GM12865 (cell line): ENCODE results near the gene MRC1.

ENCODE experiments used
- DNase-seq: peaks from one replicate; pipeline ENCODE4 v3.0.0; 2010; ENCODE audit warnings: low read depth
- H3K4me3 ChIP-seq: 2 replicates; pipeline ENCODE4 v1.5.1; 2011; ENCODE audit warnings: mild to moderate bottlenecking, low read depth, low read length, control low read depth
- CTCF ChIP-seq: IDR thresholded peaks from 2 replicates; pipeline ENCODE4 v1.5.1; 2011; ENCODE audit warnings: low read length, control low read depth, low read depth, inconsistent platforms; ENCODE audit not compliant: insufficient read depth; ENCODE audit errors: missing control alignments

The MRC1 gene

GRCh38 chr10:17954861-17955260 lies 145.7 kb downstream of the MRC1 start:
- TF ChIP-seq CTCF: no peak
- no peak overlapping the region for H3K4me3 ChIP-seq
- no peak for DNase-seq

GRCh38 chr10:17958049-17958448 lies 148.9 kb downstream of the MRC1 start:
- no peak for TF ChIP-seq CTCF
- H3K4me3 ChIP-seq: no peak overlapping the region
- DNase-seq: no peak

GRCh38 chr10:17959870-17960269 lies 150.7 kb downstream of the MRC1 start:
- DNase-seq: no peak
- H3K4me3 ChIP-seq: no peak overlapping the region
- TF ChIP-seq CTCF: no peak
